Gastrocnemius medialis (tissue), 4 donors: ENCODE measurements around the gene MPC1. TPM values are rescaled to one million over a fixed set of nuclear protein-coding genes. Genes with fewer than 3 reads are reported as not detected.

Source experiments
- ATAC-seq, 2 donors: fragments of 150-250 bp; one replicate each; pipeline ENCODE4 v1.9.1; 2016
- DNase-seq, 2 donors: peaks; one replicate each; pipeline ENCODE4 v3.0.0-alpha.2; 2019
- H3K27ac ChIP-seq, 4 donors: fragments of 200-600 bp; sonication (generic); 1 replicate in 1 of 4; 2 replicates in 3 of 4; pipeline ENCODE4 v1.5.1; 2016 to 2018; ENCODE audit warnings: mild to moderate bottlenecking in 2 of 4, moderate library complexity in 1 of 4
- H3K27me3 ChIP-seq, 3 donors: fragments of 200-600 bp; sonication (generic) in 2 of 3; 1 replicate in 1 of 3; 2 replicates in 2 of 3; pipeline versions ENCODE4 v1.5.1 to v1.6.0; 2016 to 2019; ENCODE audit warnings: mild to moderate bottlenecking in 1 of 3, moderate library complexity in 1 of 3
- H3K36me3 ChIP-seq, 2 donors: fragments of 200-600 bp; sonication (generic) in 1 of 2; one replicate each; pipeline ENCODE4 v1.5.1; 2017 to 2018
- H3K4me1 ChIP-seq, 2 donors: fragments of 200-600 bp; sonication (generic) in 1 of 2; one replicate each; pipeline ENCODE4 v1.5.1; 2016 to 2017; ENCODE audit warnings: mild to moderate bottlenecking in 2 of 2
- H3K4me3 ChIP-seq, 4 donors: fragments of 200-600 bp; sonication (generic) in 3 of 4; 1 replicate in 1 of 4; 2 replicates in 3 of 4; pipeline ENCODE4 v1.5.1; 2016 to 2019; ENCODE audit warnings: mild to moderate bottlenecking in 2 of 4
- H3K9me3 ChIP-seq, 3 donors: fragments of 200-600 bp; sonication (generic) in 2 of 3; 1 replicate in 1 of 3; 2 replicates in 2 of 3; pipeline ENCODE4 v1.5.1; 2016 to 2019
- POLR2A ChIP-seq, 2 donors: fragments of 450-650 bp; IDR thresholded peaks; one replicate each; pipeline ENCODE4 v1.6.1; 2017; ENCODE audit warnings: antibody characterized with exemption in 2 of 2, mild to moderate bottlenecking in 2 of 2, moderate library complexity in 2 of 2
- in situ Hi-C, 4 donors: fragments of 200-750 bp; cut with MboI; loops; one replicate each; pipeline versions ENCODE4 v1.15.0 to v1.8.0; 2017; ENCODE audit warnings: low sequenced_read_pairs in 4 of 4
- intact Hi-C: fragments of 100-400 bp; cut with DNase I; formaldehyde crosslinking; loops from one replicate; pipeline ENCODE4 v1.15.1; 2023; ENCODE audit warnings: low total_unique reads
- total RNA-seq, 4 donors: library from RNA; depleted of rRNA; stranded (reverse); fragments of >200 nt; gene quantifications; one replicate each; pipeline versions ENCODE4 v1.1.0 to v1.2.3, GENCODE V29; 2016
- TF ChIP-seq, protein P1 (sequence below), 5 experiments: fragments of 450-650 bp in 3 of 5; fragments of 200-600 bp in 2 of 5; sonication (generic) in 2 of 5; IDR thresholded peaks in 4 of 5; conservative IDR thresholded peaks in 1 of 5; 1 replicate in 4 of 5; 2 replicates in 1 of 5; pipeline ENCODE4 v1.5.1; 2016 to 2019; ENCODE audit warnings: antibody characterized with exemption in 5 of 5, mild to moderate bottlenecking in 3 of 5, moderate library complexity in 3 of 5

MPC1 gene
- total RNA-seq, 4 donors from 2014 or later, result 75.0 to 127 (median 97.4) TPM

DNA sequence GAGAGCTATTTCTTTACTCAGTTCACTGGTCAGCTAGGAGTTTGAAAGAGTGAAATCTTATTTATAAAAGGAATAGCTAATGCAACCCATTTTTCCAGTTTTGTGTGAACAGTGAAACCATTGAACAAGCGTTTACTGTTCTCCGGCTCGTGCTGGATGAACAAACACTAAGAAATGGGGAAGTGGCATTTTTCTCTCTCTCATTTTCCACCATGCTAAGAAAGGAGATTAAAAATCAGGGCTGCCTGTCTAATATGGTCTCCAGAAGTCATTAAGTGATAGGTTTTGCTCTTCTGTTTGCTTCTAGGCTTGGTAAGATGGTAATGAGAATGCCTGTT is 39.6 kb downstream of the MPC1 start:
- intact Hi-C loops, result no loop called here
- no peaks in the 10 kb centered on the region for H3K36me3 ChIP-seq
- DNase-seq, result no peak
- in situ Hi-C loops, result no loop called here
- peak overlapping the region; percentile 81 to 96 (median 92) for H3K27ac ChIP-seq
- no peak for ATAC-seq
- TF ChIP-seq, protein P1, sequence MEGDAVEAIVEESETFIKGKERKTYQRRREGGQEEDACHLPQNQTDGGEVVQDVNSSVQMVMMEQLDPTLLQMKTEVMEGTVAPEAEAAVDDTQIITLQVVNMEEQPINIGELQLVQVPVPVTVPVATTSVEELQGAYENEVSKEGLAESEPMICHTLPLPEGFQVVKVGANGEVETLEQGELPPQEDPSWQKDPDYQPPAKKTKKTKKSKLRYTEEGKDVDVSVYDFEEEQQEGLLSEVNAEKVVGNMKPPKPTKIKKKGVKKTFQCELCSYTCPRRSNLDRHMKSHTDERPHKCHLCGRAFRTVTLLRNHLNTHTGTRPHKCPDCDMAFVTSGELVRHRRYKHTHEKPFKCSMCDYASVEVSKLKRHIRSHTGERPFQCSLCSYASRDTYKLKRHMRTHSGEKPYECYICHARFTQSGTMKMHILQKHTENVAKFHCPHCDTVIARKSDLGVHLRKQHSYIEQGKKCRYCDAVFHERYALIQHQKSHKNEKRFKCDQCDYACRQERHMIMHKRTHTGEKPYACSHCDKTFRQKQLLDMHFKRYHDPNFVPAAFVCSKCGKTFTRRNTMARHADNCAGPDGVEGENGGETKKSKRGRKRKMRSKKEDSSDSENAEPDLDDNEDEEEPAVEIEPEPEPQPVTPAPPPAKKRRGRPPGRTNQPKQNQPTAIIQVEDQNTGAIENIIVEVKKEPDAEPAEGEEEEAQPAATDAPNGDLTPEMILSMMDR (IDR thresholded peaks at IDR 0.05 in 4 of 5, conservative IDR thresholded peaks at IDR 0.05 in 1 of 5), result no peak
- no peak for TF ChIP-seq POLR2A (IDR thresholded peaks at IDR 0.05)
- no peaks in the 10 kb centered on the region for H3K9me3 ChIP-seq
- H3K4me1 ChIP-seq, result peaks cover 14 to 23% of the 10 kb centered on the region in 2 donors
- H3K4me3 ChIP-seq, result peak overlapping the region; percentile 91 to 100 (median 94)
- no peaks in the 10 kb centered on the region for H3K27me3 ChIP-seq

DNA sequence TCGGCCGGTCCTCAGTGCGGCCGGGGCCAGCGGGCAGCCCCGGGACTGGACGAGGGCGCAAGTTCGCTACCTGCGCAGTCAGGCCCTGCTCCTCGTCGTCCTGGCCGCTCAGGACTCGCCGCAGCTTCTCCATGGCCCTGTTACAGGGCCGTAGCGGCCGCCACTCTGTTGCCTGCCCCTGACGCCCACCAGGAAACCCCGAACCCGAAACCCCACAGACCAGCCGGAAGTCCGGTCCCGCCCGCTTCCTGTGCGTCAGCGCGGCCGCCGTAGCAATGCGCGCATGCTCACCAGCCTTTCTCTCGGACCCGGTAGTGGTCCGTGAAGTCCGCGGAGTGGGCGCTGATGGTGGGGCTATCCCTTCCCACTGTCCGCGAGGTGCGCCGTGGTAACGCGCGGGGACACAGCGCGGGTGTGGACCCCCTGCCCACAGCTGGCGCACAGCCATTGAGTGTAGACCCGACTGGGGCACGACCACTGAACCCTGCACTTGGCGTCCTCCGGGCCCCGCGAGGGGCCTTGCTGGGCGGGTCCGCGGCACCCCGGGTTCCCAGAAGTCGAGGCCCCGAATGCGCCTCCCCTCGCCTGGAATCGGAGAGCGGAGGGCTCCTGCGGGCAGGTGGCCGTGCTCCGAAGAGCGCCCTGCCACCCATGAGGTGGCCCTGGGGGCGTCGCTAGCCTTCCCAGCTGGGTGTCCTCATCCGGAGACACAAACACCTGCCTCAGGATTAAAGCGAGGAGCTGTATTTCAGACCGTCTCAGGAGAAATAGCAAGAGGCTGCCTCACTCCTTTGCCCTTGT is 40.2 kb downstream of the MPC1 start, which contains the start of gene SFT2D1:
Gene SFT2D1 (minus strand): TSS at position 197 of the 801 bp plus-strand sequence. CDS start 64 bp downstream, at position 133.
- in situ Hi-C loops (no loop called here), intact Hi-C loops (loop anchor here (1.0 kb wide), 1 partner anchor 41 kb away; no protein-coding TSS in a partner anchor)
- DNase-seq (peak; percentile 65 to 76), ATAC-seq (peak; percentile 94 to 96)
- peak within 1 kb of the TSS; percentile 91 to 100 (median 94) for H3K4me3 ChIP-seq
- TF ChIP-seq, protein P1 (IDR thresholded peaks at IDR 0.05 in 4 of 5, conservative IDR thresholded peaks at IDR 0.05 in 1 of 5), result no peak
- TF ChIP-seq POLR2A (IDR thresholded peaks at IDR 0.05), result peak; percentile 86 to 87
- H3K27me3 ChIP-seq, result no peaks in the 10 kb centered on the region
- H3K4me1 ChIP-seq, result peaks cover 14 to 23% of the 10 kb centered on the region in 2 donors
- no peaks in the 10 kb centered on the region for H3K9me3 ChIP-seq
- peak within 1 kb of the TSS; percentile 81 to 96 (median 92) for H3K27ac ChIP-seq
- no peaks in the 10 kb centered on the region for H3K36me3 ChIP-seq

DNA sequence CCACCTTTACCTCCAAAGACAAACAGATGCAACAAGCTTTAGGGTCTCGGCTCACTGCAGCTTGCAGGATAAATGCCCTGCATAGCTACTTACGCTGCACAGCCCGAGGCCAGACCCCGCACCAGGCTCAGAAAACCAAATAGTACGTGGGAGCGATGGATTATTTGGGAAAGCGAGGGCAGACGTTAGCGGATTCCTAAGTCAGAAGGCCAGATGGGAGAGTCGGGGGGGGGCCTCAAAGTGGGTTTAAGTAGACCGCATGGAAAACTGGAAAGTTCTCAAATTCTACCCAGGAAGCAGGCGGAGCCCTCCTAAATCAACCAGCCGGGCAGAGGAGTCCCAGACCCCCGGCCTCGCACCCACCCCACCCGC is 40.8 kb downstream of the MPC1 start:
- no peak for TF ChIP-seq POLR2A (IDR thresholded peaks at IDR 0.05)
- TF ChIP-seq, protein P1 (IDR thresholded peaks at IDR 0.05 in 4 of 5, conservative IDR thresholded peaks at IDR 0.05 in 1 of 5), result no peak
- ATAC-seq, result peak; percentile 12 to 17
- Histone ChIP-seq H3K36me3 (no peaks in the 10 kb centered on the region), H3K9me3 (no peaks in the 10 kb centered on the region), H3K4me3 (peak overlapping the region; percentile 91 to 100 (median 94)), H3K27me3 (no peaks in the 10 kb centered on the region), H3K27ac (peak overlapping the region; percentile 81 to 96 (median 92)), H3K4me1 (peaks cover 14 to 23% of the 10 kb centered on the region in 2 donors)
- in situ Hi-C loops (no loop called here), intact Hi-C loops (loop anchor here (1.0 kb wide), 1 partner anchor 41 kb away; no protein-coding TSS in a partner anchor)
- no peak for DNase-seq

DNA sequence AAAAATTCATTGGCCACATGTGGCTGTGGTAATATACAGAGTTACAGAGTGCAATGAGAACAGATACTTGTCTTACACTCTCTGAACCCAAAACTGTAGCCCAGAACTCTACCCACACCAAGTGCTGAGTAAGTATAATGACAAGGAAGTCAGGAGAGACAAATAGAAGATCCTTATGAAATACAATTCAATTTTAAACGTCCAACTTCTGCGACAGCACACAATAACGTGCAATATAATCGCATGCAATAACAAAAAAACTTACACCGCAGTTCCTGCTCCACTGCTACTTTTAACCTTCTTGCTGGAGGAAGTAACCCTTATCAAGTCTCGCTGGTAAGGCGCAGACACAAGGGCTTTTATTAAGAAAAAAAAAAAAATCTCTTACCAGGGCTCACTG is 41.3 kb downstream of the MPC1 start:
- in situ Hi-C loops (no loop called here), intact Hi-C loops (no loop called here)
- Histone ChIP-seq H3K9me3 (no peaks in the 10 kb centered on the region), H3K4me3 (peak overlapping the region; percentile 91 to 100 (median 94)), H3K4me1 (peaks cover 14 to 23% of the 10 kb centered on the region in 2 donors), H3K36me3 (no peaks in the 10 kb centered on the region), H3K27ac (peak overlapping the region in 3 of 4 donors; percentile 81 to 96 (median 90)), H3K27me3 (no peaks in the 10 kb centered on the region)
- TF ChIP-seq POLR2A (IDR thresholded peaks at IDR 0.05), result no peak
- TF ChIP-seq, protein P1 (IDR thresholded peaks at IDR 0.05 in 4 of 5, conservative IDR thresholded peaks at IDR 0.05 in 1 of 5), result no peak
- DNase-seq (no peak), ATAC-seq (no peak)
